Measurements from ENCODE around the gene CCDC38.
"Not testable (repeated sequence)": the region's sequence is repeated elsewhere in the genome, so short reads cannot be mapped to it uniquely, and the experiment has no call there.

Gene CCDC38

DNA sequence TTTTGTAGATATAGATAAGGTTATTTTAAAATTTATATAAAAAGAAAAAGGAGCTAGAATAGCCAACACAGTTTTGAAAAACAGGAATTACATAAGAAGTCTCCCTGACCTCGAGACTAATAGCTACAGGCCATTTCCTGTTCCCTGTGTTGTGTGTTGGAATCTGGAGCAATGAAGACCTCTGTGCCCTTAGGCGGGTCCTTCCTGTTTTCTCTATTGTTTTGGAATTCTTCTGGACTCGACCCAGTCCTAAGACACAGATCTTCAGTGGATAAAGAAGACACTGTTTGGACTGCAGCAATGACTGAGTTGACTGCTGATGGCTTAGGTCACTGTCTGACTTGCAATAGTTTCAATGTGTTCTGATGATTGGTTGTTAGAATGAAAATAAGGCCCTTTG, 57.4 kb downstream of the CCDC38 start:
- no peak for DNase-seq (ENCODE audit: low read depth in 3 of 3)

DNA sequence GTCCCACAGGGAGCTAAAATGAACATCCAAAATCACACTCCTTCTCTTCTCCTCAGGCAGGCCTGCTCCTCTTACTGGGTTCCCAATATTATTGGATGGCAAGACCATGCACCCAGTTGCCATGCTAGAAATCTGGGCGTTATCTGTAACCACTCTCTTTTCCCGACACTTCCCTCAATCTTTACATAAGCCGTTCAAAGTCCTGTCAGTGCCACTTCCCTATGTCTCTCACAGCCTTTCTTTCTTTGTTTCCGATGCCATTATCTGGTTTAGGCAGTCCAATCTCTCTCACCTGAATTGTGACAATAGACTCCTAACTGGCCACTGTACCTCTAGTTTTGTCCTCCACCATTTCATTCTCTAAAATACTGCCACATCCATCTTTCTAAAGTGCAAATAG, 59.5 kb downstream of the CCDC38 start:
- no peak for DNase-seq (ENCODE audit: low read depth in 3 of 3)

DNA sequence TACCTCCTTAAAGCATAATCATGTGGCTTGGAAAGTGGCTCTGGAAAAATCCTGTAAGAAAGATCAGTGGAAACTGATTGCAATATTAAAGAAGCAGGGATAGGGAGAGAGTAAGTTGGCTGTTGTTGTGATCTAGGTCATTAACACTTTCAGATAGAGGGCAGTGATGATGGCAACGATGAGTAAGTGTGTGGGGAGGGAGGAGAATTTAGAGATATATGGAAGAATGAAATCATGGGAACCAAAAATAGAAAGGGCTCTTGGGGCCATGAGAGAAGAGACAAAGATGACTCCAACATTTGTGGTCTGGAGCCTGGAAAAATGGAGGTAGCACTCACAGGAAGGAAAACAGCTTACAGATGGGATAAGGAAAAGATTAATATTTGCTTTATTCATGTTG, 60.3 kb downstream of the CCDC38 start:
- no peak for DNase-seq (ENCODE audit: low read depth in 3 of 3)

DNA sequence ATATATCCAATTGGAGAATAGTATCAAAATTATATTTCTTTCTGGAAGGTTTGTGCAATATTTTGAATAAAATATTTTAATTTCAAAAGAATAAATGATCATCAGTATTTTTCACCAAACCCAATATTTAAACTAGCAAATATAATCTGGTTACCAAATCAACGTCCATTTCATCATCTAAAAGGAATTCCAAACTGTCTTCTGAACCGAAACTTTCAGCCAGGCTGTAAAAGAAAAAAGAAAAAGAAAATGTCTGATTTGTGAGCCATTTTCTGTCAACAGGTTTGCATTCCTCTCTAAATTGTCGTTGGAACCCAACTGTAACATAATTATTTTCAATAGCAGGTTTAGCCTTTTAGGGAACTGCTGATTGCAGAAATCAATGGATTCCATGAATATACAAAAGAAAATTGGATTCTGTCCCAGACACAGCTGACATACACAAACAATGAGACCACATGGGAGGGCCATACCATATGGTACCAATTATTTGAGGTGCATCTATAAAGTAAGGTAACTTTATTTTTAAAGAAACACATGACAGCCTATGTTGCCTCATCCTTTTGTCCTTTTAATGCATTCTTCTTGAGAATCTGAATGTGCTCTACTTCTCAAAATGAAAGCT, 61.0 kb downstream of the CCDC38 start:
- no peak for DNase-seq (ENCODE audit: low read depth in 3 of 3)

DNA sequence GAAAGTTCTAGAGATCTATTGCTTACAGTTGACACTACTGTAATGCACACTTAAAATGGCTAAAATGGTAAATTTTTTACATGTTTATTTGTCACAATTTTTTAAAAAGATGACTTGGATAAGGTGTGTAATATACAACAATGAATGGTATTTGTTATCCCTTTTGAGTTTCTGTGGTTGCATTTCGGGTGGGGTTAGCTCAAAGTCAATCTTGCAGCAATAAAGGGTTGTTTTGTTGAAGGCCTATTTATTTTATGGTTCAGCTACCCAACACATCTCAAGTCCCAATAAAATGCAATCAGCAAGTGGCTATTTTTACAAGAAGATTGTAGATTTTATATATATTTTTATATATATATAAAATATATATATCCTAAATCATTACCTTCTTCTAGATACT, 61.5 kb downstream of the CCDC38 start:
- DNase-seq (ENCODE audit: low read depth in 3 of 3) = no peak

DNA sequence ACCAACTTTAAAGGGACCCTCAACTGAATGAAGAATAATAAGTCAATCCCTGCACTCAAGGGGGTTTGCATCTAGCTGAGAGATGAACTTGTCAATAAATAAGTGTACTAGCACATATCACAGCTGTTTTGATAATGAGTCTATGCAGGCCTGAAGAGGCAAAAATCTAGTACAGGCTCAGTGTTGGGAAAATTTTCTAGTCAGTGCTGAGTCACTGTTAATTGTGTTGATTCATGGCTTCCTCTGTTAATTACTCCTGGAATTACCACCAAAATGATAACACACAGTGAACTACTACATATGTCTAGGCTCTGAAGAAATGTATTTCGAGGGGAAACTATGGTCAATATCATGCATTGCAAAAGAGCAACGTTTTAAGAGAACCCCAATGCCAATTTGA, 64.8 kb downstream of the CCDC38 start:
- DNase-seq (ENCODE audit: low read depth in 3 of 3) = no peak

DNA sequence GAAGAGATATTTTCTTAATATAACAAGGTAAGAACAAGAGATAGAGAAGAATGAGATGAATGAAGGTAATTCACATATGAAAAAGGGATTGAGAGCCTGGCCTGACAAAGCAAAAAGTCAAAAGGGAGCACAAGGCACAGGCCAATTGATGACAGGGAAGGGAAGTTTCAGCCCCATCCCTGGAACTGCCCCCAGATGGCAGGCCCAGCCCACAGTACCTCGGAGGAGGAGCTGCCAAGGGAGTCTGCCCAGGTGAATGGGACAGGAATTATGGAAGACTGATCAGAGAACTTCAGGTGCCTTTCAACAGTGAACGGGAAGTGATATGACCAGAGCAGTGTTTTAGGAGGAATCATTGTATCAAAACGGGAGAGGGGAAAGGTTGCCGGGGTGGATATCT, 68.0 kb downstream of the CCDC38 start:
- DNase-seq (ENCODE audit: low read depth in 3 of 3) = no peak

DNA sequence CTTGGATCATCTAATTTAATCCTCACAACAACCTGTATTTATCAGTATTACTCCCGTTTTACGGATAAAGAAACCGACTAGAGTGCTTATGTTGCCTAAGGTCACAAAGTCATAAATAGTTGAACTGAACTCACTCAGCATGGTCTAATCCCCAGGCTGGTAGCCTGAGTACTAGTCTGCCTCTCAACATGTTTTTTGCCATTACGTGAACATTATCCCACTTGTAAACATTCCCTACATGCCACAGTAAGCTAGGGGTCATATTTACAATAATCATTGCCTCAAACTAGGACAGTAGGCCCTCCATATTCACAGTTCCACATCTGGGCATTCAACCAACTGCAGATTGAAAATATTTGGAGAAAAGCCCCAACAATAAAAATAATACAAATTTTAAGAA, 71.5 kb downstream of the CCDC38 start:
- no peak for DNase-seq (ENCODE audit: low read depth in 3 of 3)

DNA sequence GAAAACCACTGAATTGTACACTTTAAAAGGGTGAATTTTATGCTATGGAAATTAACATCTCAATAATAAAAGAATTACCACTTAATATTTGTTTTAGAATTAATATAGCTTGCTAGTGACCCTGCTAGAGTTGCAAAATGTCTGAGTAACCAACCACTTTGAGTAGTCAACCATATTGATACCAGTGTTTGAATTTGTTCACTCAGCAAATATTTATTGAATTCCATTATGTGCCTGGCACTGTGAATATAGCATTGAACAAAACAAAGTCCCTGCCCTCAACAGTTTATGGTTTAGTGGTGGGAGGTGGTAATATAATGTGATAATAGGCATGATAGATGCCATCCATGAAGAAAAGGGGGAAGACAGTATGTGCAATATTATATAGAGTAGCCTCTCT, 79.1 kb downstream of the CCDC38 start:
- DNase-seq (ENCODE audit: low read depth in 3 of 3) = no peak

DNA sequence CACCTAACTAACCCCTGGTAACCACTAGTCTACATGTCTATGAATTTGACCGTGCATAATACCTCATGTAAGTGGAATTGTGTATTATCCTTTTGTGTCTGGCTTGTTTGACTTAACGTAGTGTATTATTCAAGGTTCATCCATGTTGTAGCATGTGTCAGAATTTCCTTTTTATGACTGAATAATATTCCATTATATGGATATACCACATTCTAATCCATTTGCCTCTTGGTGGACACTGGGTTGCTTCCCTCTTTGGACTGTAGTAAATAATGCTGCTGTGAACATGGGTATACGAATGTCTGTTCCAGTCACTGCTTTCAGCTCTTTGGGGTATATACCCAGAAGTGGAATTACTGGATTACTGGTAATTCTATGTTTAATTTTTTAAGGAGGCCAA, 80.4 kb downstream of the CCDC38 start:
- no peak for DNase-seq (ENCODE audit: low read depth in 3 of 3)

DNA sequence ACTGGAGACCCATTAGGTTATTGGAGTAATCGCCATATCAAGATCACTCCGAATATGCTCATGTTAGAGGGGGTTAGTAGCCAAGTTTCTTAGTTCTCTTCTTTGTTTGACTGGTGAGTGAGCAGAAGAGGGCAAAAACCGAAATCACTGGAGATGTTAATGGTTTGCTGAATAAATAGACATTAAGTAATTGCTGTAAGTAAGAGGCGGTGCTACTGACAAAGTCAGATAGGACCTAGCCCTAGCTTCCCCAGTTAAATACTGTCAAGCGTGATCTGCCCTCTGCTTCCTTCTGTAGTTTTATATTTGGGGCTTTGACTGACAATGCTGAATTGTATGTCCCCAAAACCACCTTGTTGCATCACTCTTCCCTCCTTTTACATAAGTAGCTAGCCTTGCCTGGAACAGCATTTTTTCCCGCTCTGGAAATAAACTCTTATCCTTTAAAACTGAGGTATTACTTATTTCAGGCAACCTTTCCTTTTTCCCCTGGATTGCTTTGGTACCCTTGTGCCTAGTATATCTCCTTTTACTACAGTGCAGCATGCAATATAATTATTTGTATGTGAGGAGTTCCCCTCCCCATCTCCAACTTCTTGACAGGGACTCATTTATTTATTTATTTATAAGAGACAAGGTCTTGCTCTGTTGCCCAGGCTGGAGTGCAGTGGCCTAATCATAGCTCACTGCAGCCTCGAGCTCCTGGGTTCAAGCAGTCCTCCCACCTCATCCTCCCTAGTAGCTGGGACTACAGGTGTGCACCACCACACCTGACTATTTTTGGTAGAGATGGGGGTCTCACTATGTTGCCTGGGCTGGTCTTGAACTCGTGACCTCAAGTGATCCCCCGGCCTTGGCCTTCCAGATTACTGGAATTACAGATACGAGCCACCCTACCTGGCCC, 82.2 kb downstream of the CCDC38 start:
- DNase-seq (ENCODE audit: low read depth in 3 of 3) = no peak

DNA sequence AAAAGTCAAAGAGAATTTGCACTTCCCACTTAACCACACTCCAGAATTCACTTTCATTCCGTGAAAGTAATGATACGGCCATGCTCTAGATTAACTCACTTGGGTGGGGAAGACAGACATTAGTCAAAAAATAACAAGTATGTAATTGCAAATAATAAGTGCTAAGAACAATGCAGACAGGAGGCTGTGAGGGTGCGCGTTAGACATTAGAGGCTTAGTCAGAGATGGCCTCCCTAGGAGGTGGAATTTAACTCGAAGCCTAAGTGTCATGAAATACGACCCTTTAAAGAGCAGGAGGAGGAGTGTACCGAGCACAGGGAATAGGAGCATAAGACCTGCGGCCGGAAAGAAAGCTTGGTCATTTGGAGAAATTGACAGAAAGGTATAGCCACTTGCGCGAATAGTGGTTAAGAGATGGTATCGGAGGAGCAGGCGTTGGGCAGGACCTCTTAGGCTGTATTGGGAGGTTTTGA, 83.0 kb downstream of the CCDC38 start:
- no peak for DNase-seq (ENCODE audit: low read depth in 3 of 3)

DNA sequence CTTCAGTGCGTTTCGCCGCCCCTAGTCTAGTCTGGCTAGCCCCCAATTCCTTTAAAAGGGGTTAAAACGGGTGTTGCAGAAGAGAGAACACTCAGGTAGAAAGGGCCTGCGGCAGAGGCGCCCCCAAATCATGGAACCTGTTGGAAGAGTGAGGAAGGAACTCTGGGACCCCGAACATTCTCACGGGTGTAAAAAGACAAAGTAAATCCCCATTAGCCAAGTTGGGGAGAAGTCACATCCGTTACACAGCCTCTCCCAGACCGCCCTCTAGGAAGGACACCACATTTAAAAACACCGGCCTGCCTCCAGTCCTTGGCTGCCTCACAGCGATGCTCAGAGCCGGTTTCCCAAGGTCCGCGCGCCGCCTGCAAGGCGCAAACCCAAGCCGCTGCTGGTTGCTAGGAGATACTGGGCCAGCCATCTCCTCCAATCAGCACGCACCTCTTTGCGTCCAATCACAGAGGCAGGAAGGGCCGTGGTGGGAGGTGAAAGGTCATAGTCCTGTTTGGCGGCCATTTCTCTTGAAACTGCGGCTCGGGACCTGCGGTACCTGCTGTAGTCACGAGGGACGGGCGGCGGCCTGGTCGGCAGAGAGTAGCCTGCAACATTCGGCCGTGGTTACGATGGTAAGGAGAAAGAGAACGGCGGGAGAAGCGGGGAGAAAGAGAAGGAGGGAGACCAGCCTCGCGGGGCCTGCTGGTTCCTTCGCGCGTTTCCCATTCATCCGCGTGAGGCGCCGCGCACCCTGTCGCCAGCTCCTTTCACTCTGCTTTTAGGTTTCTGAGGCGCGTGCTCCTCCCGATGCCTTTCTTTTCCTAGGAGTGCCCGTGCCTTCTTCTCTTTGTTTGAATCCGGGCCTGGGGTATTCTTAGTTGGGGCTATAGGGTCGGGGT, 83.7 kb downstream of the CCDC38 start, which contains the start of gene SNRPF:
SNRPF (plus strand) TSS at position 502 of the 893 bp plus-strand sequence; CDS start at position 624, 122 bp downstream.
- DNase-seq (ENCODE audit: low read depth in 3 of 3) = peak; percentile 85 to 91 (median 91)

DNA sequence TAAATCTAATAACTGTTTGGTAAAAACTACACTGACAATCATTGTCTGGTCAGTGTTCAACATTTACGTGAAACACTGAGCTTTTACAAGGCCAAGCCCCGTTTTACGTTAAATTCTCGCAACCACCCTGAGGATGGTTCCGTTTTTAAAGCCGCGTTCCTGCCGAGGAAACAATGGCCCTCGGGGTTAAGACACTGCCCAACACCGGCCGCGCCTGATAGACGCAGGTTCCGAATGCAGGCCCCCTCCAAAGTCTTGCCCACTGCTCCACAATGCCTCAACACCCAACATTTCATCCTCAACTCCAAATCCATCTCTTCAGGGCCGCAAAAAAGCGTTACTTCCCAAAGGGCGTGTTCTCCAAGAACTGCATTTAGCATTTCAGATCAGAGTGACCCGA, 84.6 kb downstream of the CCDC38 start:
- DNase-seq (ENCODE audit: low read depth in 3 of 3) = no peak

DNA sequence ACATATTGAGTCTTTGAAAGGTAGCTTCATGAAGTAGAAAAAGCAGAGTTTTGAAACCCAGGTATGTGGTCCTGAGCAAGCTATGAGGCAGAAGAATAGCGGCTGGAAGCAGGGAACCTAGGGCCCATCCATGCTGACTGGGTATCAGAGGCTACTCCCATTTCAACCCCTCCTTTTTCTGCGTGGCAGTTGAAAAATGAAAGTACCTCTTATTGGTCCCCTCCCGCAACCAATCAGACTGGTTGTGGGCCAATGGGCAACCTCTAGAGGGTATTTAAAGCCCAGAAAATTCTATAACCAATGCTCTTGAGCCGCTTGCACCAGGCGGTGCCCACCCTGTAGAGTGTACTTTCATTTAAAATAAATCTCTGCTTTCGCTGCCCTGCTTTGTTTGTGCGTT, 85.3 kb downstream of the CCDC38 start:
- no peak for DNase-seq (ENCODE audit: low read depth in 3 of 3)

DNA sequence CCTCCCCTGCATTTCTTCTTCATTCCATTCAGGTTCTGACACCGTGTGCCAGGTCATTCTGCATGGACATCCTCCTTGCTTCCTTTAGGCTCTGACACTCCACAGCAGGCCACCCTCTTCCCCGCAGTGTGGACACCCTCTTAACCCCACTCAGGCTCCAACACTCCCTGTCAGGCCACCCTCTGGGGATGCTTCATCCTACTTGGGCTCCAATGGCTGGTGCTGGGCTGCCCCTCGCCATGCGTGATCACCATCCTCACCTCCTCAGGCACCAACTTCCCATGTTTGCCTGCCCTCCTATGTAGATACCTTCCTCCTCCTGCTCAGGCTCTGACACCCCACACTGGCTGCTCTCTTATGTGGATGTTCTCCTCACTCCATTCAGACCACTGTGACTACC, 90.3 kb downstream of the CCDC38 start:
- DNase-seq (ENCODE audit: low read depth in 3 of 3) = no peak

DNA sequence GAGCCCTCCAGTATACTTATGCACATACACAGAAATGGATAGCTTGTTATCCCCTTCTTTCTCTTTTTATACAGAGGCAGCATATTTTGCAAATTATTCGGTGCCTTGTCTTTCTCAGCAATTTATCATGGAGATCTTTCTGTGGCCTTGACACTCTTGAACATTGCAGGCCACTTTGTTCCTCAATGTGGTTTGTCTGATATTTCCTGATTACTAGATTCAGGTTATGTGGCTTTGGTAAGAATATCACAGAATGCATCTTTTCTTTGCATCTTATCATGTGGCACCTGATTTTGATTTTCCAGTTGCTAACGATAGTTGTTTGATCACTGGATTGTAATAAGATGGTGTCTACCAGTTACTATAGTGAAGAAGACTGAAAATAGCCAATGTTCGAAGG, 90.8 kb downstream of the CCDC38 start:
- no peak for DNase-seq (ENCODE audit: low read depth in 3 of 3)

DNA sequence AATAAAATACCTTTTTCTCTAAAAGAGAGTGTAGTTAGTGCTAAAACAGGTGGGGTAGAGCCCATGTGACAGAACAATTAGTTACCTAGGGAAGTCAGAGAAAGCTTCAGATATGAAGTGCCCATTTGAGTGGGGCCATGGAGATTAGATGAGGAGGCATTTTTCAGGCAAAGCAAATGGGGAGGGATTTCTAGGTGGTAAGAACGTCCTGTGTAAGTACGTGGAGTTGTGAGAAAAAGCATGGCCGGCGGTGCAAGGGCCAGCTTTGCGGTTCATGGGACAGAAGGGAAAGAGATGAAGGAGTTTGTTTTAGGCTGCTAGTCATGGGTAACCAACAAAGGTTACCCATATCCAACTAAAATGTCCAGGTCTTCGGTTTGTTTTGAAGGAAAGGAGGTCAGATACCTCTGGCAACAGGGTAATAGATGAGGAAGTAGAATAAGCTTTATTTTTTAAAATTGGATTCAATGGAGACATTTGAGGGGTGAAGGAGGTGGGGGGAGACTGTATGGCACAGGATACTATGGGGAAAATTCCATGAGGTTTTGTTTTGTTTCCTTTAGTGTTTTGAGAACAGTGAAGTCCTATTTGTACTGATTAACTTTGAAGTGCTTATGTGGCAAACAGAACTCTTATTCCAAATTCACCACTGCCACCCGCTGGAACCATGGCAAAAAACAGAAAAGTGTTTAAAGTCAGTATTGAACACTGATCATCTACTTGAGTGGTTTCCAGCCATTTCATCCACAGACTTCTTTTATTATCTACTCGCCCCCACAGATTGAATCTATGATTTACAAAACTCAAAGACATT, 93.6 kb downstream of the CCDC38 start:
- DNase-seq (ENCODE audit: low read depth in 3 of 3) = no peak

DNA sequence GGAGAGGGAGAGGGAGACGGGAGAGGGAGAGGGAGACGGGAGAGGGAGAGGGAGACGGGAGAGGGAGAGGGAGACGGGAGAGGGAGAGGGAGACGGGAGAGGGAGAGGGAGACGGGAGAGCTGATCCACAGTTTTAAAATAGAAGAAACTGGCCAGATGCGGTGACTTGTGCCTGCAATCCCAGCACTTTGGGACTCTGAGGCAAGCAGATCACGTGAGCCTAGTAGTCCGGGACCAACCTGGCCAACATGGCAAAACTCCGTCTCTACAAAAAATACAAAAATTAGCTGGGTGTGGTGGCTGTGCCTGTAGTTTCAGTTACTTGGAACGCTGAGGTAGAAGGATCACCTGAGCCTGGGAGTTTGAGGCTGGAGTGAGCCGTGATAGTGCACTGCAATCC, 100.0 kb downstream of the CCDC38 start:
- not testable (repeated sequence) for DNase-seq (ENCODE audit: low read depth in 3 of 3)

DNA sequence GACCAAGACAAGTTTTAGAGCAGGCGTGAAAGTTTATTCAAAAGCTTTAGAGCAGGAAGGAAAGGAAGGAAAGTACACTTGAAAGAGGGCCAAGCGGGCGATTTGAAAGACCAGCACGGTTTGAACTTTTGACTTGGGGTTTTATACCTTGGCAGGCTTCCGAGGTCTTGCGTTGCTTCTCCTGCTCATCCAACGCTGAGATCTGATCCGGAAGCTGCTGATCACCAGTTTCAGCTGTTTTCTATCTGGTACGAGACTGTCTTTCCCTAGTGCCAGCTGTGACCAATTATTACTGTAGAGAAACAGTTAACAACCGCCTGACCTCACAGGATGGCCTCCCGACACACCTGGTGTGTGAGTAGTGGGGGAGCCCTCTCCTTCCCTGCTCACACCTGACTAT, 104.3 kb downstream of the CCDC38 start:
- DNase-seq (ENCODE audit: low read depth in 3 of 3) = no peak

Measured in stimulated activated CD4-positive, alpha-beta T cell treated with anti-CD3 and anti-CD28 coated beads, TNF-alpha, amount 100 ng/mL, for 24 hours (primary cell).